HepG2 (cell line): Measurements from ENCODE around the gene KCNH6. TPM values are rescaled to one million over a fixed set of nuclear protein-coding genes. Genes with fewer than 3 reads are reported as not detected.
A peak's percentile ranks its signal among the peaks of the same experiment; 100 is the strongest.

Experiments used
- ATRX ChIP-seq: sonication (generic); formaldehyde crosslinking; IDR thresholded peaks from 2 replicates; pipeline ENCODE4 v1.4.0; 2020; ENCODE audit warnings: missing genetic modification reagents, borderline replicate concordance
- CREB1 ChIP-seq, 2 experiments: fragments of 450-650 bp in 1 of 2; IDR thresholded peaks; 2 replicates each; pipeline ENCODE4 v1.6.1; 2016 to 2017; ENCODE audit warnings: control low read depth in 1 of 2, mild to moderate bottlenecking in 1 of 2, missing compliant biosample characterization in 1 of 2, missing genetic modification characterization in 1 of 2
- HHEX ChIP-seq: IDR thresholded peaks from 2 replicates; pipeline ENCODE4 v1.6.1; 2016; ENCODE audit warnings: control low read depth
- HOXA7 ChIP-seq: sonication (generic); formaldehyde crosslinking; IDR thresholded peaks from 2 replicates; pipeline ENCODE4 v1.8.1; 2022; ENCODE audit warnings: mild to moderate bottlenecking, missing genetic modification reagents, moderate library complexity
- MZF1 ChIP-seq: sonication (generic); formaldehyde crosslinking; IDR thresholded peaks from 2 replicates; pipeline ENCODE4 v1.8.1; 2023; ENCODE audit warnings: mild to moderate bottlenecking, missing genetic modification reagents, borderline replicate concordance
- RELA ChIP-seq: sonication (generic); formaldehyde crosslinking; IDR thresholded peaks from 2 replicates; pipeline ENCODE4 v1.4.0; 2020; ENCODE audit warnings: missing genetic modification reagents
- SIX1 ChIP-seq: sonication (generic); formaldehyde crosslinking; IDR thresholded peaks from 2 replicates; pipeline ENCODE4 v1.4.0; 2020; ENCODE audit warnings: missing genetic modification reagents, borderline replicate concordance
- SRY ChIP-seq: sonication (generic); formaldehyde crosslinking; IDR thresholded peaks from 2 replicates; pipeline ENCODE4 v1.8.0; 2022; ENCODE audit warnings: mild to moderate bottlenecking, missing genetic modification reagents
- TBP ChIP-seq: sonication (generic); formaldehyde crosslinking; IDR thresholded peaks from 2 replicates; pipeline ENCODE4 v1.5.0; 2020; ENCODE audit warnings: missing genetic modification reagents
- TGIF2 ChIP-seq: IDR thresholded peaks from 2 replicates; pipeline ENCODE4 v1.6.1; 2016; ENCODE audit warnings: control low read depth, missing compliant biosample characterization
- ZC3H4 ChIP-seq: sonication (generic); formaldehyde crosslinking; IDR thresholded peaks from 2 replicates; pipeline ENCODE4 v1.4.0; 2020; ENCODE audit warnings: missing genetic modification reagents, borderline replicate concordance
- ZFX ChIP-seq: sonication (generic); formaldehyde crosslinking; IDR thresholded peaks from 2 replicates; pipeline ENCODE4 v1.4.0; 2020; ENCODE audit warnings: mild to moderate bottlenecking, low read depth, missing genetic modification reagents, moderate library complexity
- ZNF510 ChIP-seq: sonication (generic); formaldehyde crosslinking; IDR thresholded peaks from 2 replicates; pipeline ENCODE4 v1.4.0; 2020; ENCODE audit warnings: low read depth, mild to moderate bottlenecking, missing genetic modification reagents
- ZNF674 ChIP-seq: sonication (generic); formaldehyde crosslinking; IDR thresholded peaks from 2 replicates; pipeline ENCODE4 v1.5.0; 2020; ENCODE audit warnings: low read depth, mild to moderate bottlenecking, missing genetic modification reagents
- ZNF83 ChIP-seq: sonication (generic); formaldehyde crosslinking; IDR thresholded peaks from 2 replicates; pipeline ENCODE4 v1.4.0; 2020; ENCODE audit warnings: missing genetic modification reagents, mild to moderate bottlenecking, borderline replicate concordance
- polyA plus RNA-seq, 8 experiments: library from polyadenylated mRNA; depleted of rRNA in 3 of 8; stranded (reverse) in 7 of 8; unstranded in 1 of 8; fragments of >200 nt; fragmentation: Illumina TruSeq in 4 of 8; extraction: Trizol in 4 of 8; gene quantifications; 2 replicates each; pipeline versions ENCODE4 v1.2.1 to v1.2.3, GENCODE V29; 2011 to 2016; ENCODE audit warnings: low read depth in 4 of 8, missing spikeins in 1 of 8, mixed read lengths in 1 of 8; ENCODE audit not compliant: insufficient read depth in 1 of 8
- total RNA-seq, 5 experiments: library from RNA; depleted of rRNA; stranded (reverse); fragments of >200 nt; fragmentation: Illumina TruSeq; extraction: Trizol; gene quantifications; 2 replicates each; pipeline ENCODE4 v1.2.3, GENCODE V29; 2016; ENCODE audit warnings: low read depth in 1 of 5
- TF ChIP-seq, protein P1 (sequence below): sonication (generic); formaldehyde crosslinking; IDR thresholded peaks from 2 replicates; pipeline ENCODE4 v1.4.0; 2020; ENCODE audit warnings: missing genetic modification reagents
- TF ChIP-seq, protein P2 (sequence below): IDR thresholded peaks from 2 replicates; pipeline ENCODE4 v1.4.0; 2020; ENCODE audit warnings: mild to moderate bottlenecking, missing genetic modification reagents
- TF ChIP-seq, protein P3 (sequence below): sonication (generic); formaldehyde crosslinking; IDR thresholded peaks from 2 replicates; pipeline ENCODE4 v1.4.0; 2020; ENCODE audit warnings: missing genetic modification reagents

Gene KCNH6
- total and polyA plus RNA-seq, 2 of the 13 experiments (the other 11 are each of a cell fraction or from before 2014, with no cell fraction given): 0.05 to 0.18 TPM

DNA sequence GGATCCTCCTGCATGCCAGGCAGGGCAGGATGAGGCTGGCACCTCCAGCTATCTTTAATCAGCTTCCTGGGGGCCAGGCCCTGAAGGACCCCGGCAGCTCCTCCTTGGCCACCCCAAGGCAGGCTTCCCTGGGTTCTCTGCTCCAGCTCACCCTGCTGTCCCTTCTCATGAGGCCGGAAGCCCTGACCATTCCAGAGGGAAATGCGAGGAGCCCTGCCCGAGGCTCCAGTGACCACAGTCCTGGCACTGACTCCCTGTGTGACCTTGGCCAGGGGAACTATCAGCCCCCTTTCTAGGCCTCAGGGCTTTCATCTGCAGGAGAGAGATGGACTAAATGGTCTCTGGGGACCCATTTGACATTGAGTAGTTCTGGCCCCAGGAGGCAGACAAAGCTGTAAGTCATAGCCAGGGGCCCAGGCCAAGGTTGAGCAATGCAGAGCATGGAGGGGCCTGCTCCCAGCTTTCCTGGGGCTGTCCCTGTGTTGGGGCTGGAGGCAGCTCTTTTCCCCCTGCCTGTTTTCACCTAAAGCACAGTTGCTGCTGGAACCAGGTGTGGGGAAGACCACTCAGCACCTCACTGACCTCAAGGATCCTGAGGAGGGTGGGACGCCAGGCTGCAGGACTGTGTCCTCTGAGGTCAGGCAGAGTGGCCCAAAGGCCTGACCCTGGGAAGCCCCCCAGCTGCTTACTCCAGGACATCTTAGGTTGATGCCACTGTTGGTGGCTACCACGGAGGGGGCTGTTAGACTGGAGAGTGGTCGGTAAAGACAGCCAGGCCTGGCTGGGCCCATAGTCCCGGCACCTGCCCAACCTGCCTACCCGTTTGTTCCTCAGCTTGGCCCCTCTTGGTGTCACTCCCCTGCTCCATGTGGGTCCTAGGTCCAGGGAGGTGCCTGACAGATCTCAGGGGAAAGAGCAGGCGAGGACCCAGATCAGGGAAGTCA, 8.1 kb downstream of the KCNH6 start (continued):
- TF ChIP-seq HOXA7 (no peak), RELA (CRISPR knock-in tag) (no peak), CREB1 (IDR thresholded peaks at IDR 0.05) (no peak), CREB1 (CRISPR knock-in tag; IDR thresholded peaks at IDR 0.05) (no peak; the same call in 1 of the 2 replicates), HHEX (CRISPR knock-in tag) (peak; percentile 72), ZFX (CRISPR knock-in tag) (peak; percentile 96), ZC3H4 (CRISPR knock-in tag) (no peak), MZF1 (CRISPR knock-in tag) (0 out of 2 replicates have a peak, but pooled peaks have one; percentile 40), SRY (CRISPR knock-in tag) (0 out of 2 replicates have a peak, but pooled peaks have one; percentile 30), ZNF510 (CRISPR knock-in tag) (peak; percentile 86), ATRX (CRISPR knock-in tag) (no peak), ZNF674 (CRISPR knock-in tag) (no peak), ZNF83 (no peak), TBP (CRISPR knock-in tag) (no peak), TGIF2 (CRISPR knock-in tag) (peak; percentile 53; the same call in 1 of the 2 replicates), SIX1 (peak; percentile 72; the same call in 1 of the 2 replicates)
- TF ChIP-seq, protein P1, sequence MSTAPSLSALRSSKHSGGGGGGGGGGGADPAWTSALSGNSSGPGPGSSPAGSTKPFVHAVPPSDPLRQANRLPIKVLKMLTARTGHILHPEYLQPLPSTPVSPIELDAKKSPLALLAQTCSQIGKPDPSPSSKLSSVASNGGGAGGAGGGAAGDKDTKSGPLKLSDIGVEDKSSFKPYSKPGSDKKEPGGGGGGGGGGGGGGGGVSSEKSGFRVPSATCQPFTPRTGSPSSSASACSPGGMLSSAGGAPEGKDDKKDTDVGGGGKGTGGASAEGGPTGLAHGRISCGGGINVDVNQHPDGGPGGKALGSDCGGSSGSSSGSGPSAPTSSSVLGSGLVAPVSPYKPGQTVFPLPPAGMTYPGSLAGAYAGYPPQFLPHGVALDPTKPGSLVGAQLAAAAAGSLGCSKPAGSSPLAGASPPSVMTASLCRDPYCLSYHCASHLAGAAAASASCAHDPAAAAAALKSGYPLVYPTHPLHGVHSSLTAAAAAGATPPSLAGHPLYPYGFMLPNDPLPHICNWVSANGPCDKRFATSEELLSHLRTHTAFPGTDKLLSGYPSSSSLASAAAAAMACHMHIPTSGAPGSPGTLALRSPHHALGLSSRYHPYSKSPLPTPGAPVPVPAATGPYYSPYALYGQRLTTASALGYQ (CRISPR knock-in tag): peak; percentile 92
- TF ChIP-seq, protein P2, sequence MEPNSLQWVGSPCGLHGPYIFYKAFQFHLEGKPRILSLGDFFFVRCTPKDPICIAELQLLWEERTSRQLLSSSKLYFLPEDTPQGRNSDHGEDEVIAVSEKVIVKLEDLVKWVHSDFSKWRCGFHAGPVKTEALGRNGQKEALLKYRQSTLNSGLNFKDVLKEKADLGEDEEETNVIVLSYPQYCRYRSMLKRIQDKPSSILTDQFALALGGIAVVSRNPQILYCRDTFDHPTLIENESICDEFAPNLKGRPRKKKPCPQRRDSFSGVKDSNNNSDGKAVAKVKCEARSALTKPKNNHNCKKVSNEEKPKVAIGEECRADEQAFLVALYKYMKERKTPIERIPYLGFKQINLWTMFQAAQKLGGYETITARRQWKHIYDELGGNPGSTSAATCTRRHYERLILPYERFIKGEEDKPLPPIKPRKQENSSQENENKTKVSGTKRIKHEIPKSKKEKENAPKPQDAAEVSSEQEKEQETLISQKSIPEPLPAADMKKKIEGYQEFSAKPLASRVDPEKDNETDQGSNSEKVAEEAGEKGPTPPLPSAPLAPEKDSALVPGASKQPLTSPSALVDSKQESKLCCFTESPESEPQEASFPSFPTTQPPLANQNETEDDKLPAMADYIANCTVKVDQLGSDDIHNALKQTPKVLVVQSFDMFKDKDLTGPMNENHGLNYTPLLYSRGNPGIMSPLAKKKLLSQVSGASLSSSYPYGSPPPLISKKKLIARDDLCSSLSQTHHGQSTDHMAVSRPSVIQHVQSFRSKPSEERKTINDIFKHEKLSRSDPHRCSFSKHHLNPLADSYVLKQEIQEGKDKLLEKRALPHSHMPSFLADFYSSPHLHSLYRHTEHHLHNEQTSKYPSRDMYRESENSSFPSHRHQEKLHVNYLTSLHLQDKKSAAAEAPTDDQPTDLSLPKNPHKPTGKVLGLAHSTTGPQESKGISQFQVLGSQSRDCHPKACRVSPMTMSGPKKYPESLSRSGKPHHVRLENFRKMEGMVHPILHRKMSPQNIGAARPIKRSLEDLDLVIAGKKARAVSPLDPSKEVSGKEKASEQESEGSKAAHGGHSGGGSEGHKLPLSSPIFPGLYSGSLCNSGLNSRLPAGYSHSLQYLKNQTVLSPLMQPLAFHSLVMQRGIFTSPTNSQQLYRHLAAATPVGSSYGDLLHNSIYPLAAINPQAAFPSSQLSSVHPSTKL: peak; percentile 95
- TF ChIP-seq, protein P3, sequence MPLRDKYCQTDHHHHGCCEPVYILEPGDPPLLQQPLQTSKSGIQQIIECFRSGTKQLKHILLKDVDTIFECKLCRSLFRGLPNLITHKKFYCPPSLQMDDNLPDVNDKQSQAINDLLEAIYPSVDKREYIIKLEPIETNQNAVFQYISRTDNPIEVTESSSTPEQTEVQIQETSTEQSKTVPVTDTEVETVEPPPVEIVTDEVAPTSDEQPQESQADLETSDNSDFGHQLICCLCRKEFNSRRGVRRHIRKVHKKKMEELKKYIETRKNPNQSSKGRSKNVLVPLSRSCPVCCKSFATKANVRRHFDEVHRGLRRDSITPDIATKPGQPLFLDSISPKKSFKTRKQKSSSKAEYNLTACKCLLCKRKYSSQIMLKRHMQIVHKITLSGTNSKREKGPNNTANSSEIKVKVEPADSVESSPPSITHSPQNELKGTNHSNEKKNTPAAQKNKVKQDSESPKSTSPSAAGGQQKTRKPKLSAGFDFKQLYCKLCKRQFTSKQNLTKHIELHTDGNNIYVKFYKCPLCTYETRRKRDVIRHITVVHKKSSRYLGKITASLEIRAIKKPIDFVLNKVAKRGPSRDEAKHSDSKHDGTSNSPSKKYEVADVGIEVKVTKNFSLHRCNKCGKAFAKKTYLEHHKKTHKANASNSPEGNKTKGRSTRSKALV (CRISPR knock-in tag): no peak
